ENCODE measurements around the gene TMEM219. TPM values are rescaled to one million over a fixed set of nuclear protein-coding genes. Genes with fewer than 3 reads are reported as not detected.
"Not testable (repeated sequence)": the region's sequence is repeated elsewhere in the genome, so short reads cannot be mapped to it uniquely, and the experiment has no call there.

TMEM219 gene
- total RNA-seq, 1 donor: 75.1 TPM

DNA sequence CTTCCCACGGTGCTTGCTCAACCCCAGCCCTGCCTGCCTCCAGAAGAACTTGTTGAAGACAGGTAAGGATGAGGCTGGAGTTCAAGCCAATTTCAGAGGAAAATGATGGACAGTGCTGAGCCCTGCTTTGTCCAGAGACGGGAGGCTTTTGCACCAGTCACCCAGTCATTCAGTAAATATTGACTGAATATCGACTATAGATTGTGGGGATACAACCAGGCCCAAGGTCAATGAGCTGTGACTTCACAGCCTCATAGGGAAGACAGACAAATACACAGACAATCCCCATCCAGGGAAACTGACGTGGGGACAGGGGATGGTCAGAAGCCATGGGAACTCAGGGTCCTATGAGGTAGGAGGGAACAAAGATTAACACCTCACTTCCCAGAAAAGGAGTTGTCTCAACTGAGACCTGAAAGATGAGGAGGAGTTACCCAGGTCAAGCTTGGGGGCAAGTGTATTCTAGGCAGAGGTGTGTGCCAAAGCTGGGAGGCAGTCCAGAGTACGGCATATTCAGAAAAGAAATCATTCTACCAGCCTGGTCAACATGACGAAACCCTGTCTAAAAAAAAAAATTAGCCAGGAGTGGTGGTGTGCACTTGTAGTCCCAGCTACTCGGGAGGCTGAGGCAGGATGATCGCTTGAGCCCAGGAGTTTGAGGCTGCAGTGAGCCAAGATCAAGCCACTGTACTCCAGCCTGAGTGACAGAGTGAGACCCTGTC lies 54.8 kb downstream of the TMEM219 start:
- TF ChIP-seq, protein P1, sequence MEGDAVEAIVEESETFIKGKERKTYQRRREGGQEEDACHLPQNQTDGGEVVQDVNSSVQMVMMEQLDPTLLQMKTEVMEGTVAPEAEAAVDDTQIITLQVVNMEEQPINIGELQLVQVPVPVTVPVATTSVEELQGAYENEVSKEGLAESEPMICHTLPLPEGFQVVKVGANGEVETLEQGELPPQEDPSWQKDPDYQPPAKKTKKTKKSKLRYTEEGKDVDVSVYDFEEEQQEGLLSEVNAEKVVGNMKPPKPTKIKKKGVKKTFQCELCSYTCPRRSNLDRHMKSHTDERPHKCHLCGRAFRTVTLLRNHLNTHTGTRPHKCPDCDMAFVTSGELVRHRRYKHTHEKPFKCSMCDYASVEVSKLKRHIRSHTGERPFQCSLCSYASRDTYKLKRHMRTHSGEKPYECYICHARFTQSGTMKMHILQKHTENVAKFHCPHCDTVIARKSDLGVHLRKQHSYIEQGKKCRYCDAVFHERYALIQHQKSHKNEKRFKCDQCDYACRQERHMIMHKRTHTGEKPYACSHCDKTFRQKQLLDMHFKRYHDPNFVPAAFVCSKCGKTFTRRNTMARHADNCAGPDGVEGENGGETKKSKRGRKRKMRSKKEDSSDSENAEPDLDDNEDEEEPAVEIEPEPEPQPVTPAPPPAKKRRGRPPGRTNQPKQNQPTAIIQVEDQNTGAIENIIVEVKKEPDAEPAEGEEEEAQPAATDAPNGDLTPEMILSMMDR (IDR thresholded peaks at IDR 0.05; ENCODE audit: insufficient read depth, low read depth, low read length): no peak
- H3K4me3 ChIP-seq (ENCODE audit: low read depth, low read length): no peak overlapping the region
- no peak for DNase-seq (ENCODE audit: low read depth)

DNA sequence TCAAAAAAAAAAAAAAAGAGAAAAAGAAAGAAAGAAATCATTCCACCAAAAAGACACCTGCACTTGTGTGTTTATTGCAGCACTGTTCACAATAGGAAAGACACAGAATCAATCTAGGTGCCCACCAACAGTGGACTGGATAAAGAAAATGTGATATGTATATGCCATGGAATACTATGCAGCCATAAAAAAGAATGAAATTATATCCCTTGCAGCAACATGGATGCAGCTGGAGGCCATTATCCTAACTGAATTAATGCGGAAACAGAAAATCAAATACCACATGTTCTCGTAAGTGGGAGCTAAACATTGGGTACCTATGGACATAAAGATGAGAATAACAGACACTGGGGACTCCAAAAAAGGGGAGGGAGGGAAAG lies 55.4 kb downstream of the TMEM219 start:
- DNase-seq (ENCODE audit: low read depth): no peak
- H3K4me3 ChIP-seq (ENCODE audit: low read depth, low read length): no peak overlapping the region
- TF ChIP-seq, protein P1 (IDR thresholded peaks at IDR 0.05; ENCODE audit: insufficient read depth, low read depth, low read length): no peak

DNA sequence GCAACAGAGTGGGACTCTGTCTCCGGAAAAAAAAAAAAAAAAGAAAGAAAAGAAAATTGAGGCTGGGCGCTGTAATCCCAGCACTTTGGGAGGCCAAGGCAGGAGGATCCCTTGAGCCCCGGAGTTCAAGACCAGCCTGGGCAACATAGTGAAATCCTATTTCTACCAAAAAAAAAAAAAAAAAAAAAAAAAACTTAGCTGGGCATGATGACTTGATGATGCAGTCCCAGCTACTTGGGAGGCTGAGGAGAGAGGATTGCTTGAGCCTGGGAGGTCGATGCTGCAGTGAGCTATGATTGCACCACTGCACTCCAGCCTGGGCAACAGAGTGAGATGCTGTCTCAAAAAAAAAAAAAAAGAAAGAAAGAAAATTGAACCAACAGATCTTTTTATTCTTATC lies 56.1 kb downstream of the TMEM219 start:
- not testable (repeated sequence) for H3K4me3 ChIP-seq (ENCODE audit: low read depth, low read length); DNase-seq (ENCODE audit: low read depth)

DNA sequence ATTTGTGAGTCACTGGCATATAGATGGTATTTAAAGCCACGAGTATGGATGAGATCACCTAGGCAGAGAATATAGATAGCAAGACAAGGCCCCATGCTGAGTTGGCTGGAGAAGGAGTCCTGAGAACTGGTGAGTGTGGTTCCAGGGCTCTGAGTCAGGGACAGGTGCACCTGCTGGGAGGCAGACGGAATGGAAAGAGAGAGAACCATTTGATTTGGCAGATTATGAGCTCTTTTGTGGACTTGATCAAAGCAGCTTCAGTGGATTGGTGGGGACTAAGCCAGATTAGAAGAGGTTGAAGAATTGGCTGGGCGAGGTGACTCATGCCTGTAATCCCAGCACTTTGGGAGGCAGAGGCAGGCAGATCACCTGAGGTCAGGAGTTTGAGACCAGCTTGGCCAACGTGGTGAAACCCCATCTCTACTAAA lies 56.9 kb downstream of the TMEM219 start:
- TF ChIP-seq, protein P1 (IDR thresholded peaks at IDR 0.05; ENCODE audit: insufficient read depth, low read depth, low read length): no peak
- no peak overlapping the region for H3K4me3 ChIP-seq (ENCODE audit: low read depth, low read length)
- no peak for DNase-seq (ENCODE audit: low read depth)

Other genes starting within 250 kb of the TMEM219 start
- gene C16orf54, start 216.1 kb upstream of the TMEM219 start, total RNA-seq: not detected in 2 replicates
- not detected in 2 replicates for gene ZG16, start 183.8 kb upstream of the TMEM219 start, total RNA-seq
- gene KIF22, start 171.3 kb upstream of the TMEM219 start, total RNA-seq: 32.5 and 45.3 TPM in 2 replicates
- gene MAZ, start 155.6 kb upstream of the TMEM219 start, total RNA-seq: 166 and 269 TPM in 2 replicates
- gene PRRT2, start 149.9 kb upstream of the TMEM219 start, total RNA-seq: 3.0 and 3.2 TPM in 2 replicates
- gene PAGR1, start 145.9 kb upstream of the TMEM219 start, total RNA-seq: 20.3 and 20.7 TPM in 2 replicates
- gene MVP, start 141.6 kb upstream of the TMEM219 start, total RNA-seq: 211 and 250 TPM in 2 replicates
- 60.9 and 84.6 TPM in 2 replicates for gene CDIPT, start 98.9 kb upstream of the TMEM219 start, total RNA-seq
- gene SEZ6L2, start 62.5 kb upstream of the TMEM219 start, total RNA-seq: 2.6 and 4.7 TPM in 2 replicates
- 5.2 and 7.8 TPM in 2 replicates for gene ASPHD1, start 61.6 kb upstream of the TMEM219 start, total RNA-seq
- 8.2 and 10.0 TPM in 2 replicates for gene KCTD13, start 35.9 kb upstream of the TMEM219 start, total RNA-seq
- 48.0 and 63.9 TPM in 2 replicates for gene TAOK2, start 11.8 kb downstream of the TMEM219 start, total RNA-seq
- gene HIRIP3, start 33.5 kb downstream of the TMEM219 start, total RNA-seq: 4.7 and 6.8 TPM in 2 replicates
- gene INO80E, start 34.2 kb downstream of the TMEM219 start, total RNA-seq: 25.9 and 31.2 TPM in 2 replicates
- under 0.01 and 0.32 TPM in 2 replicates for gene DOC2A, start 48.9 kb downstream of the TMEM219 start, total RNA-seq
- gene C16orf92, start 61.1 kb downstream of the TMEM219 start, total RNA-seq: not detected in 2 replicates
- gene TLCD3B, start 69.2 kb downstream of the TMEM219 start, total RNA-seq: 0.32 TPM in 1 of 2 replicates, not detected in the other
- gene ALDOA, start 103.7 kb downstream of the TMEM219 start, total RNA-seq: 545 and 622 TPM in 2 replicates
- gene PPP4C, start 113.9 kb downstream of the TMEM219 start, total RNA-seq: 196 and 209 TPM in 2 replicates
- 0.32 and 0.43 TPM in 2 replicates for gene TBX6, start 129.8 kb downstream of the TMEM219 start, total RNA-seq
- gene YPEL3, start 134.1 kb downstream of the TMEM219 start, total RNA-seq: 8.6 and 14.5 TPM in 2 replicates
- gene GDPD3, start 151.5 kb downstream of the TMEM219 start, total RNA-seq: 0.32 and 0.43 TPM in 2 replicates
- 27.7 and 36.3 TPM in 2 replicates for gene MAPK3, start 161.1 kb downstream of the TMEM219 start, total RNA-seq
- gene CORO1A, start 221.5 kb downstream of the TMEM219 start, total RNA-seq: 1.6 and 3.5 TPM in 2 replicates
- gene BOLA2B, start 231.6 kb downstream of the TMEM219 start, total RNA-seq: 46.6 and 140 TPM in 2 replicates
- 16.8 and 49.3 TPM in 2 replicates for gene SLX1A, start 231.8 kb downstream of the TMEM219 start, total RNA-seq
- 3.5 and 3.9 TPM in 2 replicates for gene SULT1A3, start 237.2 kb downstream of the TMEM219 start, total RNA-seq

All from fibroblast of villous mesenchyme (primary cell).